Epithelial cell of proximal tubule (primary cell): ENCODE data around the gene THRAP3. TPM values are rescaled to one million over a fixed set of nuclear protein-coding genes. Genes with fewer than 3 reads are reported as not detected.
A peak's percentile ranks its signal among the peaks of the same experiment; 100 is the strongest.

Source experiments
- DNase-seq: peaks from one replicate; pipeline ENCODE4 v3.0.0-alpha.2; 2011; ENCODE audit warnings: low read depth
- H3K4me3 ChIP-seq: 2 replicates; pipeline ENCODE4 v1.5.1; 2011; ENCODE audit warnings: low read depth, mild to moderate bottlenecking, low read length
- CTCF ChIP-seq: conservative IDR thresholded peaks from 2 replicates; pipeline ENCODE4 v1.5.1; 2012; ENCODE audit warnings: low read depth, mild to moderate bottlenecking, low read length
- total RNA-seq: library from RNA; depleted of rRNA; stranded (reverse); fragments of >200 nt; gene quantifications from 2 replicates; pipeline ENCODE4 v1.2.3, GENCODE V29; 2015

Gene THRAP3
- total RNA-seq, 1 donor from 2014 or later, result 62.9 TPM

DNA sequence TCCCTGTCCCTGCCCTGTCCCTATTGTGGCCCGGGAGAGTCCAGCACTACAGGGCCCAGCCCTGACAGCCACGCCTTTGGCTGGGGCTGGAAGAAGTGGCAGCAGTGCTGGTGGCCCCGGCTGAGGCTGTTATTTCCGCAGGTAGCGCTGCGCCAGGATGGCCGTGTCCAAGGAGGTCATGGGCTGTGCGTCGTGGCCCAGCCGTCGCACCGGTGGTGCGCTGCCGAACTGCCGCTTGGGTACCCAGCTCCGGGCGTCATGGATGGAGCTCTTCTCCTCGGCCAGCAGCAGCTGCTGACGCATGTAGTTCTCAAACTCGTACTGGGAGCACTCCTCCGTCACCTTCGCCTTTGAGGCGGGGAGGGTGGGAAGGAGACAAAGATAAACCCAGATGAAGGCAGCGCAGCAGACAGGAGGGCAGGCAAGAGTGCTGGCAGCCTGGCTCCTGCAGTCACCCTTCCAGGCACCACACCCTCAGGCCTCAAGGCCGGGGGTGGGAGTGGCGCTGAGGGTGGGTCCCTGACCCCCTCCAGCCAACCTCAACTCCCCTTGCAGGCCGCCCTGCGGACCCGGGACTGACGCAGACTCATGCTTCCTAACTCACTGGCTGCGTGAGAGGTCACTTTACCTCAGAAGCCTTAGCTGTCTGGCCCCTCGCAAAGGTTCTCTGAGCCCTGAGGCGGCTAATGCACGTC lies 117.5 kb downstream of the THRAP3 start:
- no peak for DNase-seq
- H3K4me3 ChIP-seq, result no peak overlapping the region
- no peak for TF ChIP-seq CTCF

DNA sequence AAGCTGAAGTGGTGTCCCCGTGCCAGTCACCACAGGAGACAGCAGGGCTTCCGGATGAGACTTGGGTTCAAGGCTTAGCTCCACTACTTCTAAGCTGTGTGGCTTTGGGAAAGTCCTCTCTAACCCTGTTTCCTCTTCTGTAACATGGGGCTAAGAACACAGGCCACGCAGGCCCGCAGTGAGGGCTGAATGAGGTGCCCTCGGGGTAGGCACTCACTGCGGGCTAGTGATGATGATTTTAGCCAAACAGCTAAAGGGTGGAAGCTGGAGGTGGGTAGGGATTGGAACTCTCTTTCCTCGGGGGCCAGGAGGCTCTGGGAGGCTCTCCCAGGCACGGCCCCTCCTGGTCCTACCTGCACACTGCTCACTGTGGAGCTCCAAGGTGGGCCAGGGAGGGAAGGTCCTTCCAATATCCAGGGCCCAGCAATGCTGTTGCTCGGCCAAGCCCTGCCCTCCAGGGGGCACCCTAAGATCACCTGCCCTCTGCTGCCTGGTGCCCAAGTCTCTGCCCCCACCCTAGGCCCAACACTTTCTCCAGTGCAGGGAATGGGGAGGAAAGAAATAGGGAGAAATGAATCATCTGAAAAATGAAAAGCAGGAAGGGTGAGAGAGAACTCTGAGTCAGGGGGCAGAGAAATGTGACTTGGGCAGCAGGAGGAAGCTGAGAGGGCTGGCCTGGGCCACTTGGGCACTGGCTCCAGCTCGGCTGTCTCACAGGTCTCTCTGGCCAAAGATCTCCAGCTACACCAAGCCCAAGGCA lies 118.4 kb downstream of the THRAP3 start:
- TF ChIP-seq CTCF, result peak; percentile 82
- no peak for DNase-seq
- no peak overlapping the region for H3K4me3 ChIP-seq

GRCh38 chr1:36343651-36344394 lies 119.6 kb downstream of the THRAP3 start:
- H3K4me3 ChIP-seq, result no peak overlapping the region
- TF ChIP-seq CTCF, result no peak

GRCh38 chr1:36344395-36344680 lies 120.1 kb downstream of the THRAP3 start:
- DNase-seq, result no peak
- TF ChIP-seq CTCF, result no peak
- H3K4me3 ChIP-seq, result no peak overlapping the region

More at GRCh38 chr1:36343651-36344394, 119.6 kb downstream of the THRAP3 start:
- DNase-seq, result no peak

- DNase-seq, result no peak
- no peak overlapping the region for H3K4me3 ChIP-seq
- no peak for TF ChIP-seq CTCF
Observed at GRCh38 chr1:36345353-36345752, 121.1 kb downstream of the THRAP3 start.

- H3K4me3 ChIP-seq, result no peak overlapping the region
- no peak for DNase-seq
- no peak for TF ChIP-seq CTCF
Observed at GRCh38 chr1:36346741-36347370, 122.6 kb downstream of the THRAP3 start.
